Activated CD4-positive, CD25-positive, alpha-beta regulatory T cell treated with anti-CD3 and anti-CD28 coated beads, Interleukin-2, amount 50 U/mL, for 72 hours (primary cell): Measurements from ENCODE around the gene AMH.

Experiments
- DNase-seq: peaks from one replicate; pipeline ENCODE4 v3.0.0; 2021

Gene AMH

GRCh38 chr19:2288818-2289713 lies 39.9 kb downstream of the AMH start:
- DNase-seq, result no peak

GRCh38 chr19:2289714-2290435 lies 40.8 kb downstream of the AMH start:
- DNase-seq, result peak; percentile 67

GRCh38 chr19:2290441-2291184 lies 41.5 kb downstream of the AMH start:
- DNase-seq, result peak; percentile 57

- DNase-seq, result no peak
These were observed 42.1 kb downstream of the AMH start for GRCh38 chr19:2291185-2291751.

- DNase-seq, result no peak
These were observed 45.7 kb downstream of the AMH start for GRCh38 chr19:2294687-2295335.

- DNase-seq, result no peak
These were observed 47.0 kb downstream of the AMH start for GRCh38 chr19:2296141-2296540.

- no peak for DNase-seq
These were observed 51.4 kb downstream of the AMH start for GRCh38 chr19:2300533-2300932.
